ENCODE measurements around the gene GFY. TPM values are rescaled to one million over a fixed set of nuclear protein-coding genes. Genes with fewer than 3 reads are reported as not detected.
A peak's percentile ranks its signal among the peaks of the same experiment; 100 is the strongest.

The GFY gene
- total RNA-seq, 4 donors from 2014 or later, result not detected

- in situ Hi-C loops (cut with MboI; ENCODE audit: low pct_ligation_motif_present in 1 of 4, low pct_unique_long_range_greater_than_20kb in 1 of 4, low sequenced_read_pairs in 3 of 4), result loop anchor here in 1 of 4 donors (10.0 kb wide), 1 partner anchor 51 kb away; no protein-coding TSS in a partner anchor
- intact Hi-C loops (cut with DNase I; ENCODE audit: low total_unique reads), result loop anchor here (10.0 kb wide), 1 partner anchor 221 kb away; no protein-coding TSS in a partner anchor
- no peaks in the 10 kb centered on the region for H3K9me3 ChIP-seq
- TF ChIP-seq POLR2AphosphoS5 (IDR thresholded peaks at IDR 0.05), result no peak
- no peak overlapping the region for H3K4me3 ChIP-seq
- H3K27me3 ChIP-seq, result peaks cover 18% of the 10 kb centered on the region
- H3K27ac ChIP-seq, result no peak overlapping the region
- WGBS, 2 donors (ENCODE audit: low coverage in 1 of 2), result 33 to 58% methylated on average over 1 to 3 of the region's 3 CpGs
- H3K36me3 ChIP-seq, result peaks cover 0 to 13% (median 2%) of the 10 kb centered on the region in 4 donors
- H3K4me1 ChIP-seq, result peaks cover 4 to 41% (median 12%) of the 10 kb centered on the region in 4 donors
- no peak for DNase-seq
Measured at GRCh38 chr19:49445997-49446396, 20.8 kb downstream of the GFY start.

GRCh38 chr19:49447485-49448431, 22.6 kb downstream of the GFY start:
- no peak for DNase-seq
- intact Hi-C loops (cut with DNase I; ENCODE audit: low total_unique reads), result loop anchor here (10.0 kb wide), 1 partner anchor 223 kb away; no protein-coding TSS in a partner anchor
- H3K27ac ChIP-seq, result no peak overlapping the region

GRCh38 chr19:49448432-49448786, 23.2 kb downstream of the GFY start:
- Histone ChIP-seq H3K4me3 (no peak overlapping the region), H3K4me1 (peaks cover 4 to 35% (median 9%) of the 10 kb centered on the region in 4 donors), H3K27me3 (no peaks in the 10 kb centered on the region), H3K36me3 (peaks cover 0 to 13% (median 2%) of the 10 kb centered on the region in 4 donors), H3K27ac (no peak overlapping the region), H3K9me3 (no peaks in the 10 kb centered on the region)
- intact Hi-C loops (cut with DNase I; ENCODE audit: low total_unique reads) (loop anchor here (10.0 kb wide), 1 partner anchor 224 kb away; no protein-coding TSS in a partner anchor), in situ Hi-C loops (cut with MboI; ENCODE audit: low pct_ligation_motif_present in 1 of 4, low pct_unique_long_range_greater_than_20kb in 1 of 4, low sequenced_read_pairs in 3 of 4) (loop anchor here in 1 of 4 donors (10.0 kb wide), 1 partner anchor 54 kb away; no protein-coding TSS in a partner anchor)
- DNase-seq, result no peak
- WGBS, 2 donors (ENCODE audit: low coverage in 1 of 2), result 90 to 93% methylated on average over 3 to 6 of the region's 6 CpGs
- TF ChIP-seq POLR2AphosphoS5 (IDR thresholded peaks at IDR 0.05) (no peak), EP300 (IDR thresholded peaks at IDR 0.05; ENCODE audit: low read depth) (no peak), CTCF (IDR thresholded peaks at IDR 0.05) (no peak), POLR2A (IDR thresholded peaks at IDR 0.05) (no peak)

More at GRCh38 chr19:49447485-49448431, 22.6 kb downstream of the GFY start:
- Histone ChIP-seq H3K27me3 (peaks cover under 1% of the 10 kb centered on the region), H3K4me1 (peaks cover 4 to 35% (median 9%) of the 10 kb centered on the region in 4 donors), H3K9me3 (no peaks in the 10 kb centered on the region), H3K4me3 (no peak overlapping the region), H3K36me3 (peaks cover 0 to 13% (median 2%) of the 10 kb centered on the region in 4 donors)
- 67 to 80% methylated on average over 3 to 31 of the region's 32 CpGs for WGBS, 2 donors (ENCODE audit: low coverage in 1 of 2)
- in situ Hi-C loops (cut with MboI; ENCODE audit: low pct_ligation_motif_present in 1 of 4, low pct_unique_long_range_greater_than_20kb in 1 of 4, low sequenced_read_pairs in 3 of 4), result loop anchor here in 1 of 4 donors (10.0 kb wide), 1 partner anchor 53 kb away; no protein-coding TSS in a partner anchor
- TF ChIP-seq EP300 (IDR thresholded peaks at IDR 0.05; ENCODE audit: low read depth), result no peak
- TF ChIP-seq CTCF (IDR thresholded peaks at IDR 0.05), result no peak

DNA sequence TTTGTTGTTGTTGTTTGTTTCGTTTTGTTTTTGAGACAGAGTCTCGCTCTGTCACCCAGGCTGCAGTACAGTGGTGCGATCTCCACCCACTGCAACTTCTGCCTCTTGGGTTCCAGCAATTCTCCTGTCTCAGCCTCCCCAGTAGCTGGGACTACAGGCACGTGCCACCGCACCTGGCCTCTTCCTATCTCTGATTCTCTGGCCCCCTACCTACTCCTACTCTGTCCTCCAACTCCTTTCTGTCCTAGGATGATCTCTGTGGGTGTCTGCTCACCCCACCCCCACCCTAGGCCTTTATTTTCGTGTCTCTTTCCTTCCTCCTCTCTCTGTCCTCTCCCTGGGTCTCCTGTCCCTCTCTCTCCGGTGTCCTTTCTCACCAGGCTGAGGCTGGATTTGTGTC, 25.2 kb downstream of the GFY start:
- no peaks in the 10 kb centered on the region for H3K9me3 ChIP-seq
- peaks cover 0 to 13% (median 2%) of the 10 kb centered on the region in 4 donors for H3K36me3 ChIP-seq
- H3K27ac ChIP-seq, result no peak overlapping the region
- peak overlapping the region in 1 of 4 donors; percentile 81 for H3K4me3 ChIP-seq
- 84 to 88% methylated on average over 5 to 7 of the region's 7 CpGs for WGBS, 2 donors (ENCODE audit: low coverage in 1 of 2)
- in situ Hi-C loops (cut with MboI; ENCODE audit: low pct_ligation_motif_present in 1 of 4, low pct_unique_long_range_greater_than_20kb in 1 of 4, low sequenced_read_pairs in 3 of 4), result no loop called here
- H3K27me3 ChIP-seq, result no peaks in the 10 kb centered on the region
- no peak for DNase-seq
- TF ChIP-seq EP300 (IDR thresholded peaks at IDR 0.05; ENCODE audit: low read depth) (no peak), CTCF (IDR thresholded peaks at IDR 0.05) (no peak), POLR2AphosphoS5 (IDR thresholded peaks at IDR 0.05) (no peak), POLR2A (IDR thresholded peaks at IDR 0.05) (no peak)
- H3K4me1 ChIP-seq, result peaks cover 7 to 41% (median 15%) of the 10 kb centered on the region in 4 donors
- intact Hi-C loops (cut with DNase I; ENCODE audit: low total_unique reads), result no loop called here
